BE2C (cell line): ENCODE results near the gene THSD4.

Experiments
- DNase-seq: peaks from one replicate; pipeline ENCODE4 v3.0.0-alpha.2; 2020
- H3K27me3 ChIP-seq: fragments of 250-450 bp; sonication (Bioruptor Pico); 2 replicates; pipeline ENCODE4 v1.5.1; 2020; ENCODE audit warnings: mild to moderate bottlenecking
- H3K36me3 ChIP-seq: fragments of 250-450 bp; sonication (Bioruptor Pico); 2 replicates; pipeline ENCODE4 v1.5.1; 2020; ENCODE audit warnings: mild to moderate bottlenecking
- H3K4me1 ChIP-seq: fragments of 250-450 bp; sonication (Bioruptor Pico); 2 replicates; pipeline ENCODE4 v1.5.1; 2020
- H3K4me3 ChIP-seq: 2 replicates; pipeline ENCODE4 v1.5.1; 2011; ENCODE audit warnings: low read depth, low read length
- H3K9me3 ChIP-seq: fragments of 250-450 bp; sonication (Bioruptor Pico); 2 replicates; pipeline ENCODE4 v1.5.1; 2020
- TF ChIP-seq, protein P1 (sequence below): IDR thresholded peaks from 2 replicates; pipeline ENCODE4 v1.5.1; 2012; ENCODE audit warnings: mild to moderate bottlenecking, low read depth, low read length

The THSD4 gene

DNA sequence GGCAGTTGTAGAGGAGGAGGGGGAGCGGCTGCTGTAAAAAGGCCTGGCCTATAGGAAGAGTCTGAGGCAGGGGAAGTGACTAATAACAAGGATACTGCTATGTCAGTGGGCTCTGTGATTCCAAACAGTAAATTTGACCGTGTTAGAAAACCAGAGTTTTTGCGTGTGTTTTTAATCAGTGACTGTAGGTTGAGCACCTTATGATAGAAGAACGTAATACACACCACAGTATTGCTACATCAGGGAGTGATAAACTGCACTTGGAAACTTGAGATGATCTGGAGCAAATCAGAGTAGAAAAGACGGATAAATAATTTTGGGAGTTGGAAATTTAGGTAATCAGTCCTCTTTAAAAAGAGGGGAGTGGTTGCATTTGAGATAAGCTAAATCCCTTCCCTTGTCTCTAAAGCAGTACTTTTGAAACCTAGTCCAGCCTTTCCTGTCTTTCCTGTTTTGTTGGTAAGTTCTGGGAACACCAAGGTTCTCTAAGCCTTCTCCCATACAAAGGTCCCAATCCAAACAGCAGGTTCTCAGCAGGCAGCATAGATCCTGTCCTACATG is 564.6 kb downstream of the THSD4 start:
- no peak for DNase-seq
- TF ChIP-seq, protein P1, sequence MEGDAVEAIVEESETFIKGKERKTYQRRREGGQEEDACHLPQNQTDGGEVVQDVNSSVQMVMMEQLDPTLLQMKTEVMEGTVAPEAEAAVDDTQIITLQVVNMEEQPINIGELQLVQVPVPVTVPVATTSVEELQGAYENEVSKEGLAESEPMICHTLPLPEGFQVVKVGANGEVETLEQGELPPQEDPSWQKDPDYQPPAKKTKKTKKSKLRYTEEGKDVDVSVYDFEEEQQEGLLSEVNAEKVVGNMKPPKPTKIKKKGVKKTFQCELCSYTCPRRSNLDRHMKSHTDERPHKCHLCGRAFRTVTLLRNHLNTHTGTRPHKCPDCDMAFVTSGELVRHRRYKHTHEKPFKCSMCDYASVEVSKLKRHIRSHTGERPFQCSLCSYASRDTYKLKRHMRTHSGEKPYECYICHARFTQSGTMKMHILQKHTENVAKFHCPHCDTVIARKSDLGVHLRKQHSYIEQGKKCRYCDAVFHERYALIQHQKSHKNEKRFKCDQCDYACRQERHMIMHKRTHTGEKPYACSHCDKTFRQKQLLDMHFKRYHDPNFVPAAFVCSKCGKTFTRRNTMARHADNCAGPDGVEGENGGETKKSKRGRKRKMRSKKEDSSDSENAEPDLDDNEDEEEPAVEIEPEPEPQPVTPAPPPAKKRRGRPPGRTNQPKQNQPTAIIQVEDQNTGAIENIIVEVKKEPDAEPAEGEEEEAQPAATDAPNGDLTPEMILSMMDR, result no peak
- Histone ChIP-seq H3K36me3 (no peaks in the 10 kb centered on the region), H3K27me3 (peaks cover 7% of the 10 kb centered on the region), H3K9me3 (no peaks in the 10 kb centered on the region), H3K4me3 (no peak overlapping the region), H3K4me1 (no peaks in the 10 kb centered on the region)

DNA sequence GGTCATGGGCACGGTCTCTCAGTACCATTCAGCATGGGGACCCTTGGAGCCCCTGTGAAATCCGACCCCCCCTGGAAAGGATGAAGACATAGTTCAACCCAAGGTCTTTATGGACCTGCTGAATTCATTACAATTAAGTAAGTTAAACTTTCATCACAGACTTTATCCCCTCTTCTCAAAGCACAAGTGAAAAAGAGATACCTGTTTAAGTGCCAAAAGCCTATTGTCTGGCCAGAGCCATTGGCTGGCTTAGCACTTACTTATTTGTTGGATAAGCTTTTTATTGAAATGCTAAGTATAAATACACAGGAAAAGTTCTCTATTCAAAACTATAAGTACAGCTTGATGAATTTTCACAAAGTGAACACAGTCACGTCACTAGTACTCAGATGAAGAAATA is 566.7 kb downstream of the THSD4 start:
- TF ChIP-seq, protein P1, result no peak
- Histone ChIP-seq H3K27me3 (peaks cover 4% of the 10 kb centered on the region; the same call in 1 of the 2 replicates), H3K36me3 (no peaks in the 10 kb centered on the region), H3K9me3 (no peaks in the 10 kb centered on the region), H3K4me3 (no peak overlapping the region), H3K4me1 (no peaks in the 10 kb centered on the region)
- DNase-seq, result no peak

DNA sequence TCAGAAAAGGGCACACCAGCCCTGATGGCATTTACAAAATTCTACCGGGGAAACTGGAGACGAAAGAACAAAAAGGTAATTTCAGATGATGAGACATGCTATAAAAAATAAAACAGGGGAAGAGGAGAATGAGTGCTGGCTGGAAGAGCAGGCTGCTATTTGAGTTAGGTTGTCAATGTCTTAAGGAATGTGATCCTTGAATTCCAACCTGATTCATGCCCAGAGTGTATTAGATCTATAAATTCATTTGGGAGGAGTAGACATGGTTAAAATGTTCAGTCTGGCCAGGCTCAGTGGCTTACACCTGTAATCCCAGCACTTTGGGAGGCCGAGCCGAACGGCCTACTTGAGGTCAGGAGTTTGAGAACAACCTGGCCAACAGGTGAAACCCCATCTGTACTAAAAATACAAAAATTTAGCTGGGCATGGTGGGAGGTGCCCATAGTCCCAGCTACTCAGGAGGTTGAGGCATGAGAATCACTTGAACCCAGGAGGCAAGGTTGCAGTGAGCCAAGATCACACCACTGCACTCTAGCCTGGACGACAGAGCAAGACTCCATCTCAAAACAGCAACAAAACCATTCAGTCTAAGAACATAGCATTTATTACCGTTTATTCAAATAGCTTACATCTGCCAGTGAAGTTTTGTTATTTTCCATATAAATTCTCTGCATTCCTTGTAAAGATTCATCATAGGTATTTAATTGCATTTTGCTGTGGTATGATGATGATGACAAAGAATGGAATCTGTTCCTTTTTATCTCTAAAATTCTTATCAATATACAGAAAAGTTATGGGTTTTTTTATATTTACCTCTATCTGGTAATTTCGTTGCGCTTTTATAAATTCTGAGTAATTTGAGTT is 568.4 kb downstream of the THSD4 start:
- Histone ChIP-seq H3K9me3 (no peaks in the 10 kb centered on the region), H3K4me1 (no peaks in the 10 kb centered on the region), H3K4me3 (no peak overlapping the region), H3K27me3 (peaks cover 7% of the 10 kb centered on the region), H3K36me3 (no peaks in the 10 kb centered on the region)
- TF ChIP-seq, protein P1, result no peak
- DNase-seq, result no peak

DNA sequence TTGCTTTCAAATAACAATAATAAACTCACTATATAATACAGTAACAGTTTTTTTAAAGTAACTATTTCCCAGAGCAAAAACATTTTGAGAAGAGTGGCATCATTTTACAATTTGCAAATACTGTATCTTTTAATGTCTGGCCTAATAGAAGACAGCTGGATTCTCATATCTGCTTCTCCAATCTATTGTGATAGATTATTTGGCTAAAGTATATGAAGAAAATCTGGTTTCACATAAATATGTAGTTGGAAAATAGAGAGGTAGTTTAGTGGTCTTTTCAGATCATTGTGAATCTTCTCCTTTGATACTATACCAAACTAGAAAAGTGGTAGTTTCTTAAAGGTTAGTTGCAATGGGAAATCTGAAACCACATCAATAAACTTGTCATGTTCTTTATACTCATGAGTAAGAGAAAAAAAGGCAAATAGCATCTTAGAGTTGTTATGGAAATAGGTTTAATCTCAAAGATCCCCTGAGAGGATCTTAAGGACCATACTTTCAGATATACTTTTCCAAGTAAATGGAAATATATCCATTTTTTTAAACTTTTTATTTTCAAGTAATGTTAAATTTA is 570.2 kb downstream of the THSD4 start:
- Histone ChIP-seq H3K4me1 (no peaks in the 10 kb centered on the region), H3K27me3 (peaks cover 3% of the 10 kb centered on the region), H3K4me3 (no peak overlapping the region), H3K36me3 (no peaks in the 10 kb centered on the region), H3K9me3 (no peaks in the 10 kb centered on the region)
- no peak for DNase-seq
- TF ChIP-seq, protein P1, result no peak

DNA sequence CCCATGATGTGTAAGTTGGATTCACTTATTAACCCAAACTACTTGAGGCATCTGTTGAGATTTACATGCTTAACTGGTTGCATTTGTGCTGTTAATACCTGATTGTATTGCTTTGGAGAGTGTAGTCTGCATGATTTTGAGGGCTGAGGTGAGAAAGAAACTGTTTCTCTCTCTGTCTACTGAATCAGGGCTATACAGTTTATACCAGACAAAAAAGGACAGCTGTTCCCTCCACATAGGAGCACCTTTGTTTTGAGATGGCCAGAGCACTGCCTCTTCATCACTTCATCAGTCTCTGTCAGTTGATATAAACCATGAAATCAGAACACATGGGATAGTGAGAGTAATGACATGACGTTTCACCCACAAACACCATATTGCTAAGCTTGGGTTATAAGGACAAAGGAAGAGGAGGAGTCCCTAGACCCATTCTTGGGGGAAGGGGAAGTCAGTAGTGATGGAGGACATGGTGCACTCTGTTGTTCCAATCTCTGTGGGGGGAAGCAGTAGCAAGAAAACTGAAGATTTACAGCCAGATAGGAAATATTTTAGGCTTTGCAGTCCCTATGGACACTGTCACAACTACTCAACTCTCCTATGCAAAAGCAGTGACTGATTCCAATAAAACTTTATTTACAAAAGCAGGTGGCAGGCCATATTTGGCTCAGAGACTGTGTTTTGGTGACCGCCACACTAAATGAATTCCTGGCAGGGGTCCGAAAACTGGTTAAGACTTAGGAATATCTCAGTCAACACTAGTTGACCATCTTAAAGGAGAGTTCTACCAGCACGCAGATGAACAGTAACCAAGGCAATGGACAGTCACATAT is 571.2 kb downstream of the THSD4 start:
- DNase-seq, result no peak
- H3K4me3 ChIP-seq, result no peak overlapping the region
- H3K36me3 ChIP-seq, result no peaks in the 10 kb centered on the region
- H3K4me1 ChIP-seq, result no peaks in the 10 kb centered on the region
- H3K27me3 ChIP-seq, result peaks cover 6% of the 10 kb centered on the region
- TF ChIP-seq, protein P1, result no peak
- H3K9me3 ChIP-seq, result no peaks in the 10 kb centered on the region
